ENCODE data around the gene SMARCAD1.
"Not testable (repeated sequence)": the region's sequence is repeated elsewhere in the genome, so short reads cannot be mapped to it uniquely, and the experiment has no call there.

SMARCAD1 gene

DNA sequence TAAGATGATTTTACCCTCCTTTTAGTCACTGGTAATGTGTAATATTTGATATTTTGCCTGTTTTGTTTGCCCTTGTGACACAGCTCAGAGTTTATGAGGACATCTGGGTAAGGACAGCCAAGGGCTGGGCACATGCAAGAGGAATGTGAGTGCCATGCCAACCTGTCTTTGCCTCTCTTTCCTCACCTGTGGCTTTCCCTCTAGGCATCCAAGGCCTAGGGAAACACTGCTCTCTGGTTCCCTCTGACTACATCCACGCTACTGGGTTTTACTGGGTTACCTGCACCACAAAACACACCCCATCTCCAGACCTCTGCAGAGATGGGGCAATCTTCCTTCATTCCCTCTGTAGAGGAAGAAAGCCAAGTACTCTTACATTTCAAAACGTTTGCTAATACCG is 127.3 kb downstream of the SMARCAD1 start:
- no peak overlapping the region for H3K27ac ChIP-seq
- DNase-seq (ENCODE audit: low spot score), result no peak
- TF ChIP-seq CTCF (IDR thresholded peaks at IDR 0.05), result no peak
- no peak overlapping the region for H3K4me3 ChIP-seq

GRCh38 chr4:94336303-94336702 is 128.6 kb downstream of the SMARCAD1 start:
- no peak overlapping the region for H3K4me3 ChIP-seq
- TF ChIP-seq CTCF (IDR thresholded peaks at IDR 0.05), result no peak
- H3K27ac ChIP-seq, result no peak overlapping the region
- DNase-seq (ENCODE audit: low spot score), result no peak

- H3K4me3 ChIP-seq; DNase-seq (ENCODE audit: low spot score); H3K27ac ChIP-seq: not testable (repeated sequence)
Measured at GRCh38 chr4:94336791-94337190, 129.1 kb downstream of the SMARCAD1 start.

GRCh38 chr4:94338681-94339351 is 131.2 kb downstream of the SMARCAD1 start:
- no peak for TF ChIP-seq CTCF (IDR thresholded peaks at IDR 0.05)
- DNase-seq (ENCODE audit: low spot score), result no peak
- no peak overlapping the region for H3K4me3 ChIP-seq
- H3K27ac ChIP-seq, result no peak overlapping the region

DNA sequence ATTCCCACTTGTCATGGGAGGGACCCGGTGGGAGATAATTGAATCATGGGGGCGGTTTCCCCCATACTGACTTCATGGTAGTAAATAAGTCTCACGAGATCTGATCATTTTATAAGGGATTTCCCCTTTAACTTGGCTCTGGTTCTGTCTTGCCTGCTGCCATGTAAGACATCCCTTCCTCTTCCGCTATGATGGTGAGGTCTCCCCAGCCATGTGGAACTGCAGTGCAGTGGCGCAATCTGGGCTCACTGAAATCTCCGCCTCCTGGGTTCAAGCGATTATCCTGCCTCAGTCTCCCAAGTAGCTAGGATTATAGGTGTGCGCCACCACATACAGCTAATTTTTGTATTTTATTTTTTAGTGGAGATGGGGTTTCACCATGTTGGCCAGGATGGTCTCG is 132.1 kb downstream of the SMARCAD1 start:
- TF ChIP-seq CTCF (IDR thresholded peaks at IDR 0.05), result no peak
- Histone ChIP-seq H3K27ac (no peak overlapping the region), H3K4me3 (no peak overlapping the region)
- no peak for DNase-seq (ENCODE audit: low spot score)
